ENCODE measurements around the gene HECW1. TPM values are rescaled to one million over a fixed set of nuclear protein-coding genes. Genes with fewer than 3 reads are reported as not detected.

HECW1 gene
- total and polyA plus RNA-seq, 2 of the 8 experiments (the other 6 are each of a cell fraction or from before 2014, with no cell fraction given) = 2.9 to 12.7 TPM

GRCh38 chr7:43588477-43589132 is 476.2 kb downstream of the HECW1 start:
- Histone ChIP-seq H2AK5ac (ENCODE audit: low read depth, low read length) (no peak overlapping the region), H3K36me3 (ENCODE audit: control insufficient read depth in 2 of 4, insufficient read depth in 4 of 4, low read length in 3 of 4) (no peaks in the 10 kb centered on the region), H3K79me1 (ENCODE audit: low read depth, low read length) (peaks cover 4% of the 10 kb centered on the region; the same call in 1 of the 2 replicates), H3K9ac (replicated peaks in 1 of 4; ENCODE audit: extremely low read depth in 1 of 4, low read depth in 3 of 4, low read length in 3 of 4) (no peak overlapping the region; a peak in 1 of 7 replicates), H3K27ac (ENCODE audit: low read depth, low read length) (no peak overlapping the region), H2BK12ac (ENCODE audit: low read depth, low read length) (no peak overlapping the region), H3K14ac (ENCODE audit: insufficient read length) (no peak overlapping the region), H2BK20ac (ENCODE audit: low read length) (no peak overlapping the region), H2AFZ (ENCODE audit: low read length) (no peak overlapping the region), H3K9me3 (ENCODE audit: insufficient read depth in 2 of 2, low read depth in 1 of 2, low read length in 1 of 2) (no peaks in the 10 kb centered on the region), H2BK120ac (replicated peaks; ENCODE audit: low read depth, low read length) (no peak overlapping the region), H3K4ac (replicated peaks; ENCODE audit: insufficient read length, low read depth, low read length) (no peak overlapping the region), H4K20me1 (replicated peaks in 1 of 2; ENCODE audit: control insufficient read depth in 1 of 2, insufficient read depth in 2 of 2, low read length in 2 of 2) (peaks cover 6 to 9% of the 10 kb centered on the region in 2 experiments), H3K4me1 (replicated peaks in 1 of 4; ENCODE audit: control insufficient read depth in 3 of 4, insufficient read depth in 4 of 4, low read length in 3 of 4) (peaks cover 2 to 7% (median 5%) of the 10 kb centered on the region in 4 experiments; a peak in 6 of 7 replicates), H3K4me2 (ENCODE audit: insufficient read depth in 1 of 2, low read depth in 2 of 2, low read length in 2 of 2) (no peak overlapping the region), H3K79me2 (ENCODE audit: control insufficient read depth in 1 of 2, insufficient read depth in 2 of 2, low read length in 2 of 2) (peaks cover 0 to 71% of the 10 kb centered on the region in 2 experiments; a peak in 2 of 4 replicates), H3K56ac (replicated peaks; ENCODE audit: insufficient read length, low read depth, low read length) (no peak overlapping the region), H4K5ac (ENCODE audit: insufficient read length, low read depth, low read length) (no peak overlapping the region), H2BK5ac (ENCODE audit: low read depth, low read length) (no peak overlapping the region), H4K91ac (replicated peaks; ENCODE audit: insufficient read length, low read length) (no peak overlapping the region), H3K4me3 (ENCODE audit: extremely low read depth in 1 of 4, insufficient read depth in 2 of 4, low read depth in 3 of 4, low read length in 4 of 4) (no peak overlapping the region), H4K8ac (ENCODE audit: extremely low read depth, insufficient read depth, low read length) (no peak overlapping the region), H3K27me3 (replicated peaks in 1 of 4; ENCODE audit: control insufficient read depth in 3 of 4, extremely low read depth in 1 of 4, insufficient read depth in 3 of 4, low read length in 3 of 4) (no peaks in the 10 kb centered on the region; a peak in 3 of 7 replicates), H3K23me2 (ENCODE audit: low read depth, low read length) (peaks cover 8% of the 10 kb centered on the region), H3K18ac (ENCODE audit: extremely low read depth, low read length) (no peak overlapping the region), H2BK15ac (ENCODE audit: low read length) (no peak overlapping the region), H3K23ac (ENCODE audit: insufficient read length) (no peak overlapping the region)
- no peak for DNase-seq (ENCODE audit: low read depth in 1 of 2, low spot score in 2 of 2)
- CTCF ChIA-PET (ENCODE audit: partially characterized antibody) = interaction anchor here (1.0 to 1.1 kb wide), 2 partner anchors 29 to 180 kb away, joined by 3 read pairs; no protein-coding TSS in a partner anchor
- 80% methylated on average over 5 of the region's 5 CpGs; no CpG with 5 or more reads in 1 of the 2 experiments for WGBS, 2 experiments (ENCODE audit: extremely low coverage in 1 of 2, insufficient coverage in 1 of 2, insufficient read length in 1 of 2, insufficient replicate concordance in 2 of 2, low coverage in 1 of 2, low lambda C conversion rate in 2 of 2, missing lambda C conversion rate in 1 of 2)
- no peak for FAIRE-seq
- POLR2A ChIA-PET (ENCODE audit: partially characterized antibody) = no interaction called here
- TF ChIP-seq CREB1 (IDR thresholded peaks at IDR 0.05) (no peak), ATF2 (IDR thresholded peaks at IDR 0.05; ENCODE audit: low read length) (no peak), TCF12 (IDR thresholded peaks at IDR 0.05; ENCODE audit: low read depth, low read length) (no peak), FOSL1 (IDR thresholded peaks at IDR 0.05; ENCODE audit: insufficient read depth, low read depth, low read length) (no peak), CHD2 (IDR thresholded peaks at IDR 0.05; ENCODE audit: low read length) (no peak)

Data from H1 (cell line).